ENCODE data around the gene B3GNT8.
"Not testable (repeated sequence)": the region's sequence is repeated elsewhere in the genome, so short reads cannot be mapped to it uniquely, and the experiment has no call there.

The B3GNT8 gene

GRCh38 chr19:41381536-41381935, 45.6 kb downstream of the B3GNT8 start:
- not testable (repeated sequence) for DNase-seq

GRCh38 chr19:41377977-41378709, 49.0 kb downstream of the B3GNT8 start:
- DNase-seq, result no peak

GRCh38 chr19:41376998-41377365, 50.2 kb downstream of the B3GNT8 start:
- no peak for DNase-seq

DNA sequence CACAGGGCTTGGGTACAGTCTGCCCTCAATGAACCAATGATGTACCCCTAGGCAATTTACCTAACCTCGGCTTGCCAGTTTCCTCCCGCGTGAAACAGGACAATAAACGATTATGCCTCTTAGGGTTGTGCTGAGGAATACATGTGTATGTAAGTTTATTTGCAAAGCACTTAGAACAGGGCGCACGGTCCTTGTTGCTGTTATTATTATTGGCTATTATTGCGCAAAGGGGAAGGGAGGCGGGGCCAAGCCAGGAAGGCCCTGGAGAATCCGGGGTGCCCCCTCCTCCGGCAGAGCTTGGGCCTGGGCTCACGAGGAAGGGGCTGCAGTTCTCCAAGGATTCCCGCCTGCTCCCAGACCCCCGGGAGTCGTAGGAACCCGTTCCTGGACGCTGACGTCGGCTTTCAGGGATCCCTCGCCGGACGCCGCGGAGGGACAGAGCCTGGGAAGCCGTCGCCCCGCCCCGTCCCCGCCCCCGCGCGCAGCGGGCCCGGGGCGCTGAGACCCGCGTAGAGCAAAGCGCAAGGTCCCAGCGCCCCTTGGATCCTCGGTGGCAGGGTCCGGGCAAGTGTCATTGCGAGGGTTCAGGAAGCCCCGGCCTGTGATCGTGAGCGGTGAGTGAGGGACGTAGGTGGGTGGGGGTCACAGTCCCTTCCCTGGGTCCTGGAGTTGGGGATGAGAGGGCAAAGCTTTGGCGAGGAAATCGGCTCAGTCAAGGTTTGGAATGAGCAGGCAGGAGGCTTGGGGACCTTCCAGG, 50.8 kb downstream of the B3GNT8 start, which contains the start of gene TMEM91:
Gene TMEM91, plus strand, starts transcription at position 293 of the 757 bp plus-strand sequence. CDS start 1,777 bp downstream, outside the sequence.
- peak; percentile 23 for DNase-seq
